ENCODE results near the gene CD47.

The CD47 gene

DNA sequence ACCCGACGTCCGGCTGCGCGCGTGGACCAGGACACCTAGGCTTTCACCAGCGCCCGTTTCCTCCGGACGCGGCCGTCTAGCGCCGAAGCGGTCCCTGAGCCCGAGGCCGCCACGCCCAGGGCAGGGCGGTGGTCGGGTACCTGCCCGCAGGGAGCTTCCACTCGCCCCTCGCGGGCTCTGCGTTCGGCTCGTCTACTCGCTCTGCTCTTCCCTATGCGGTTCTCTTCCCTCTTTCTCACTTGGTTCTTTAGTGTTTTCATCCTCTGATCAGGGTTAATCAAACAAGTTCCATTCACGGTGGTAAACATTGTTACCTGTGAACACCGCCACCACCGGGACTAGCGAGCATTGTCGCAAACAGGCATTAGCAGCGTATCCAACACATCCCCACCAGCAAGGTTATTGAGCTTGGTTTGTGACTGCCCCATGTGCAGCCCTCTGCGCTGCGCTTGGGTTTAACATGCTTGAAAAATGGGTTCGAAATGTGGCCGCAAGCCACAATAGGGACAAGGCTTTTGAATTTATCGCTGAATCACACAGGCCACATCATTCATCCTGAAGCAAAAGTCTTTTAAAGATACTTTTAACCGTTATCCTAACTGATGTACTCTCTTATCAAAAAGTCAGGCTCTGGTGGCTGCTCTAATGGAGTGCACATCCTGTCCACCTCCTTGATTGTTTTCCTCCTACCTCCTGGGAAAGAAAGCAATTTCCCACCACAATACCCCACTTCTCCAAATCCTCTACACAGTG lies 843 bp upstream of the CD47 start:
- no peak for DNase-seq (ENCODE audit: low spot score)

DNA sequence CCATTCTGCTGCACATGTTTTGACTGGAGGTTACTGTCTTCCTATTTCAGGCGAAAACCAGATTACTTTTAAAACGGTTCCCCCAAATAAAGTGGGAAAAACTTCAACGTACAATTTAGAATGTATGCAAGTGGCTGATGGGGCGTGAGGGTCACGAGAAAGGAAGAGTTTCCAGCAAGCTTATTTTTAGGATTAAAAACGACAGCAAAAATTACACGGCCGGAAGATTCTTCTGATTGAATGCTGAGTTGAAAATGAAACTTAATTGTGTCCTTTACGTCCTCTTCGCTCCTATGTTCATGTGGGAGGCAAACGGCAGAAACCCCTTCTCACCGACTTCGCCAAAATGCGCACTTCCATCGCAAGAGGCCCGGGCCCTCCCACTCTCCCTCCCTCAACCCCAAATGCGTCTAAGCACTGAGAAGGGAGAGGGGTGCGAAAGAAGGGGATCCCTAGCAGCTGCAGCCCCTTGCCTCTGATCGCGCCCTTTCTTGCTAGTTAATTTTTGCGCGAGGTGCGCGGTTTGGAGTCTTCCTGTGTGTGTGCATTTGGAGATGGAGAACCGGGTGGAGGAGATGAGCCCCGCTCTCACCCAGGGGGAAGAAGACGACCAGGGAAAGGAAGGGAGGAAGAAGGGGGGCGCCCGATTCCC lies 656 bp downstream of the CD47 start:
- DNase-seq (ENCODE audit: low spot score): peak; percentile 10

DNA sequence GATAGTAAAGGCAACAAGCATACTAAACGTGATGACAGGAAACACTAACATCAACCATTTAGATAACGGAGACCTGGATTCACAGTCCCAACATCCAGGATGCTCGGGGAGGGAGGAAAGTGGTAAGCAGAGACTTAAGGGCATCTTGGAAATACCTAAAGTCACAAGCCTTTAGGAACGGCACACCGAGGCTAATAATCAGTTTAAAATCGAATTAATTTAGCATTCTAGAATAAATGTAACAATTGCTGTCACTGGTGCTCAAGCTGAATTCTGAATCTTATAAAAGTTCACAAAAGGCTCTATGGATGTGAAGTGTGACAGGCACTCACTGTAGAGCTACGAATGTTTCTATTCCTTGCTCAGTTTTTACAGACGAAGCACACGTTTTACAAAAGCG lies 1.3 kb downstream of the CD47 start:
- DNase-seq (ENCODE audit: low spot score): no peak

DNA sequence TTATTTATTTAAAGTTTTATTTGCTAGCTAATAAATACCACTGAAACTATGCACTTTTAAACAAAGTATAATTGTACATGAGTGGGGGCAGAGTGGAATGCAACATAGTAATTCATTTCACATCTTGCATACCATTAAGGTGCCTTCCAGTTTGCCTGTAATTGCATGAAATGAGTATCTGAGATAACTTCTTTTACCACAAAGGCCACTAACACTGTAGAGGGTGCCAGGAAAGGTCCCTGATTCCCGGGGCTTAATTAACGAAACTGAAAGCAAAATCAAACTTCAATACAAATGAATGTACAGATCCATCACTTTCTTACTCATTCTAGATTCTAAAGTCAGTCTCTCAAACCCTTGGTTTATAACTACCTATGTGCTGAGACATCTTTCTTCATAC lies 2.1 kb downstream of the CD47 start:
- DNase-seq (ENCODE audit: low spot score): peak; percentile 11

DNA sequence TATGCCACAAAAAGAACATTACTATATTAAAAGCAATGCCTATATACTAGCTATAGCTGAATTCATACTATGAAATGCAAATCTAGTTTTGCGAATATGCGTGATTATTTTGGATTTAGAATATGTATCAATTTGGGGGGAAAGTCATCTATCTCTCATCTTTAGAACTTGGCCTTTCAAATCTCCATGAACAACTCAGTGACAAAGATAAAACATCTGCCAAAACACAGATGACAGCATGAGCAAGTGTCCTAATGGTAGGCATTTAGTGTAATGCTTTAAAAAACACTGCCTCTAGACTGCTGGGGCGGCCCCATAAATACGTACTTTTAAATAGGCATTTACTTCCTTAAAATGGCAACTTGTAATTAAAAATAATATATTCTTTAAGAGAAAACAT lies 2.7 kb downstream of the CD47 start:
- no peak for DNase-seq (ENCODE audit: low spot score)

DNA sequence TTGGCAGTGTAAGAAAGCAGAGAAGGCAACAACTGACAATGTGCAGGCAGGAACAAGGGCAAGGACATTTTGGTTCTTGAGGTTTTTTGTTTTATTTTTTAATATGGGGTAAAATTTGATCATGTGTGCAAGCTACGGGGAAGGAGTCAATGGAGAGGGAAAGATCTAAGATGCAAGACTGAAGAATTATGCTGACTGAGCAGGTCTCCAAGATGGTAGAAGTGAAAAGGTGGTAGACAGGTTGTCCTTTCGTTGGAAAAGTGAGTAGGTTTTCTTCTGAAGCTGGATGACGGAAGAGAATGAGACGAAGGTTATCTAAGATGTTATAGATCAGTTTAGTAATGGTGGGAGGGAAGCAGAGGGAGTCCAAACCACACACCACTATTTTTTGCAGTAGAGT lies 4.2 kb downstream of the CD47 start:
- DNase-seq (ENCODE audit: low spot score): no peak

DNA sequence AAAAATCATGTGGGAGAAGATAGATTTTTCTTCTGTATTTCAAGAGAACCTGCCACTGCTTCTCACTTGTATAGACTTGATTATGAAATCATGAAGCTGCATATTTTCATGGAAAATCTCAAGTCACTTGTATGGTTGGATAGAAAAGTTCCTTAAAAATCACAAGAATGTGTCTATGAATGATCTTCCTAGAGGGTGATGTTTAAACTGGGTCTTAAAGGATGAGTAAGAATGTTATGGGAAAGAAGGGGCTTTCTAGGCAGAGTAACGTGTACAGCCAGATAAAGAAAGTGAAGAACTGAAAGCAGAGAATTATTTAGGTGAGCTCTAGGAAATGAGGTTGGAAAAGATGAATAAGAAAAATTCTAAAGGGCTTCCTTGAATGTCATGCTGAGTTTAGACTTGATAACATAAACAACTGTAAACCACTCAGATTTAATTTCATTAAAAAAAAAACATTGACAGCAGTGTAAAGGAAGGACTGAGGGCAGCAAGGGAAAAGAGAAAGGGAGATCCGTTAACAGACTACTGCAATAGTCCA lies 5.0 kb downstream of the CD47 start:
- DNase-seq (ENCODE audit: low spot score): no peak

DNA sequence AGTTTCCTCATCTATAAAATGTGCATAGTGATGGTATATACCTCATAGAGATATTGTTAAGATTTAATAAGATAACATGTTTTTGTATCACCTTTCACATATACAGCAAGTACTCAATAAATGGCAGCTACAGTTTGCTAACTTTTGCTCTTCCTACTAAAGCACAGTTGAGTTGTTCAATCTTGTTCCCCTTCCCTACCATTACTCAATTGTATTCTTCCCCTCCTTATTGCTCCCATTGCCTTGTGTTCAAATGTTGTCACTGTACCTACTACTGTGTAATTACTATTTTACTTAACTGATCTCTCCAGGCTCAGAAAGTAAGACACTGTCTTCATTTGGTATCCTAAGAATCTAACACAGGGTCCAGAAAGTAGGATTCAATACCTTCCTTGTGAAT lies 5.5 kb downstream of the CD47 start:
- no peak for DNase-seq (ENCODE audit: low spot score)

DNA sequence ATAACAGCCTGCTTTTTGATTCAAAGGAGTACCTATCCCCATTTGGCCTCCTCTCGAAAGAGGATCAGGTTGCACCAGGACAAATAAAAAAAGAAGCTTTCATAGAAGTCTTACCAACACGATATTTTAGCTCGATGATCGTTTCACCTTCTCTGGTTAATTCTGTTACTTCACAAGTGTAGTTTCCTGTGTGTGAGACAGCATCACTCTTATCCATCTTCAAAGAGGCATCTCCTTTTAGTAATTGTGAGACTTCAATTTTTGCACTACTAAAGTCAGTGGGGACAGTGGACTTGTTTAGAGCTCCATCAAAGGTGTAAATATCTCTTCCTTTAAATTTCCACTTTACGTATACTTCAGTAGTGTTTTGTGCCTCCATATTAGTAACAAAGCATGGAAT lies 11.0 kb downstream of the CD47 start:
- DNase-seq (ENCODE audit: low spot score): no peak

DNA sequence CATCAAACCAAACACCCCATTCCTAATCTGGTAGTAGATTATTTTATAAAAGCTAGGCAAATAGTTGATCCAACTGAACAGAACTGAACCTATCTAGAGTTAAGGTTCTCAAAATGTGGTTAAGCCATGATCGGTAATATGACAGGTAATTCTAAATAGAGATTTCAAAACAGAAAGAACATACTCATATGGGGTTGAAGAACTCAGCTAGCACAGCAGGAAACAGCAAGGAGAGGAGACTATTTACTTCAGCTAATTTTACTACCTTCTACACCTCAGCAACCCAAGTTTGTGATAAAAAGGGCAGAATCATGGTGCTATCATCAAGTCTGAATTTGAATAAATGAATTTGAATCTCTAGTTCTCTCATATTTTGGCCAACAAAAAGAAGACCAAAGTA lies 11.8 kb downstream of the CD47 start:
- DNase-seq (ENCODE audit: low spot score): no peak

DNA sequence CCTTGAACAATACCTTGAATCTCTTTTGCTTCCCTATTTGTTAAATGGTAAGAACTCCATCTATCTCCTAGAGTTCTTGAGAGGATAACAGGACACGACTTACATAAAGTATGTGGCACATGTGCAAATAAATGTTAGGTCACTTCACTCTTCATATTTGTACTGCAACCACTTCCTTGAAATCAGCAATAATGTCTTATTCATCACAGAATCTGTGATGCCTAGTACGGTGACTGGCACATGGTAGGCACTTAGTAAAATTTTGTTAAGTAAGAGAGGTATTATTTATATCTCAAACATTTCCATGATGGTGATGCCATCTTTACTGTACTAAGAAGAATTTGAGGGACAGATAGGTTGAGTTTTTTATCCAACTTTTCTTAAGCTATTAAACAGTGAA lies 14.3 kb downstream of the CD47 start:
- DNase-seq (ENCODE audit: low spot score): no peak

DNA sequence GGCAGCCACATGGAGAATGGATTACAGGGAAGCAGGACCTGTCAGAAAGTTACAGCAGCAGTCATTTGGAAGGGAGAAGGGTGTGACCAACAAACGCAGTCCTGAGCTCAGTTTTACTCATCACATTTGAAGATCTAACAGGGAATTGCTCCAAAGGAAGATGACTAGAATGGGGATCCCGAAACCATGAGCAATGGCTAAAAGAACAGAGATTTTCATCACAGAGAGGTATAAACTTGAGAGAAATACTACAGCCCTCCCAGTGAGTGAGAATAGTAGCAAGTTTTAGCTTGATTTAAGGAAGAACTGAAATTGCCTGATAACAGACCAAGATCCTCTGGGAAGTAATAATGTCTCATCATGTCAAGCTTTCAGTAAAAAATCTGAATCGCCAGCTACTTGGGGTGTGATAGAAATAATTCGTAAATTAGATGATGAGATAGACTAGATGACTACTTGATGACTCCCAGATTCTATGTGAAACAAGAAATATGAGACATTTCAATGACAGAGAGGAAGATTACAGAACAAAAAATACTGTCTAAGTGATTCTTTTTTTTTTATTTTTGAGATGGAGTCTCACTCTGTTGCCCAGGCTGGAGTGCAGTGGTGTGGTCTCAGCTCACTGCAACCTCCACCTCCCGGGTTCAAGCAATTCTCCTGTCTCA lies 16.9 kb downstream of the CD47 start:
- peak; percentile 45 for DNase-seq (ENCODE audit: low spot score)

DNA sequence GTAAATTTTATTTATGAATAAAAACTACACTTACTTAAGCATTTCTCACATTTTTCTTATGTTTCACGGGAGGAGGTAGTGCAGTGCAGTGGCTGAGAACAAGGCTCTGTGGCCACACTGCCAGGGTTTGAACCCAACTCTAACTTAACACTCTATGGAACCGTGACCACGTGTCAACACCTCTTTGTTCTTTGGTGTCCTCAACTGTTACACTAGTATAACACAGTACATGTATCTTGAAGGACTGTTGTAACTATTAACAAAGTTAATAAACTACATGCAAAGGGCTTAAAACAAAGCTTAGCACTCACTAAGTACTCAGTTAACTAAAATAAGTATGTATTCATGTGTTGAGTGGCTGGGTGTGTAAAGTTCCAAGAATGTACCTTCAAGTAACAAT lies 19.5 kb downstream of the CD47 start:
- no peak for DNase-seq (ENCODE audit: low spot score)

DNA sequence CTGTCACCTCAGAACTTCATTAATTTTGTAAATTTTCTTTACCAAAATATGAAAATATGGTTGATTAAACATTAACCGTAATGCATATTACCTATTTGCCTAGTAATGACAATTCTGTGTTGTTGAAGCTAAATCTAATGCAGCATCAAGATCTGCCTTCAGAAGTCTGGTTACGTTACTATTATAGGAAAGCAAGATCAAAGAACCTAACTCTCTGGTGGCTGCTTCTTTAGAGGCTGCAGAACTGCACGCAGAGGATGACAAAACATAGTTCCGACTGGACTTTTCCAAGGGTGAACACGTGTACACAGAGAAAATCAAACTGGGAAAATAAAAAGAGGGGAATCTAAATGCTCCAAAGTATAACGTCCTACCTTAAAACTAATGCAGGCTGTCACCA lies 20.5 kb downstream of the CD47 start:
- no peak for DNase-seq (ENCODE audit: low spot score)

DNA sequence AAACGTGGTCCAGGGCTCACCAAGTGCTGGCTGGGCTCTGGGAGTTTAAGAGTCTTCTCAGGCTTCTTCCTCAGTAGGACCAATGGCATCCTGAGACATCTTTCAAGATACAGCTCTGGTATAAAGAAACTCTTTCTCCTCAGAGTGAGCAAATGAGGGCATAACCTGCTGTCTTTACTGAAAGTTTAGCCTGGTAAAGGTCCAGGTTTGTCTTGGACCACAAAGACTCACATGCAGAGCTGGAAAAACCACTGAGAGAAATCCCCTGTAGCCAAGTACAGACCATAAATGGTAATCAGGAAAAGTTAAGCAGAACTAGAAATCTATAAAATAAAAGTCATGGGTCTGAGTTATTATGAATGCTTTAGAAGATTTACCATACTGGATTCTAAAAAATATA lies 23.1 kb downstream of the CD47 start:
- no peak for DNase-seq (ENCODE audit: low spot score)

DNA sequence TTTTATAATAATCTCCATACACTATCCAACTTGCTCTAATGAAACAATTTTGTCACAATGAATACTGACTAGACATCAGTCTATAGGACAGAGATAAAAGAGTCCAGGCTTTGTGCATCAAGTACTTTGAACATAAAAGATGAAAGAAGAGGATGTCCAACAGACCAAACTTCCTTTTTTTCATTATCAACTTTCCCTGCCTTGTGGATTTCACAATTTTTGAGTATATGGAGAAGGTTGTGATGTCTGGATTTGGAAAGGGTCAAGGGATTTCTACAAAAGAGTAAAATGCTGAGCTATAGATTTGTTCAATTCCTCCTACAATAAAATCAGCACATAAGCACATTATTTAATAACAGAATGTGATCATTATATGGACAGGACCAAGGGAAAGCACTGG lies 25.7 kb downstream of the CD47 start:
- no peak for DNase-seq (ENCODE audit: low spot score)

DNA sequence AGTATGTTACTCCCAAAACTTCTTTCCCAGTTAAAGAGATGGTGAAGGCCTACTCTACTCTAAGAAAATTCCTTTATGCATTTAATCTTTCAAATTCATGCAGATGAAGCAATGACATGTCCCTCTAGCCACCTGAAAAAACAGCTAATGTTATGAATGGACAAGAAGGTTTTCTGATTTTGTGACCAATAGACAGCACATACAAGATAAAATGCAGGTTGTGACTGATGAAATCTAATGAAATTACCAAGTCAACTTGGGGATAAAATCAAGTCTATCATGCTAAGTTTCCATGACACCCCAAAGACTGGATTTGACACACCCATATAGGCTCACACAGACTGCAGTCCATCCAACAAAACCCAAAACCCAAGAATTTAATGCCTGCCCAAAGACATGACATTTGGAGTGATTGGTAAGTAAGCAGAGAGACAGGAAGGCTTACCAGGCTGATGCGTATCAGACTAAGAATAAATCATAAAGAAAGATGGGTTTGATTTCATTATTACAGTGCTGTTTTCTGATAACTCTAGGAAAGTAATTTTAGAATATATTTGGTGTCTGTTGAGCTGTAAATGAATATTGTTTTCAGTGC lies 26.4 kb downstream of the CD47 start:
- DNase-seq (ENCODE audit: low spot score): no peak

DNA sequence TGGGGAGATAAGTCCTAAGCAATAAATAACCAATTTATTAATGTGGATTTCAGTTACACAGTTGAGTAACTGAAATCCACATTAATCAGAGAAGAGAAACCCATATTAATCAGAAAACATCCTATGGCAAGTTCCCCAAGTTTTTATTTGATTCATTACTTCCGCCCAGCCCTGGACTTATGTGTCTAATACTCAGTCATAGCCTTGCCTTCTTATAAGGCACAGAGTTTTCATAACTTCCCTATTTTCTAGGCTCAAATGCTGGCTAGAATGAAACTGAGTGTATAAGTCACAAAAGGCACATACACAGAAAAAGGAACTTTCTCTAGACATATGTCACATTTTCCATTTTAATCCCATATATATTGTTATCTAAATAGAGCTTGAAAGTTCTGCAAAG lies 28.8 kb downstream of the CD47 start:
- DNase-seq (ENCODE audit: low spot score): no peak

DNA sequence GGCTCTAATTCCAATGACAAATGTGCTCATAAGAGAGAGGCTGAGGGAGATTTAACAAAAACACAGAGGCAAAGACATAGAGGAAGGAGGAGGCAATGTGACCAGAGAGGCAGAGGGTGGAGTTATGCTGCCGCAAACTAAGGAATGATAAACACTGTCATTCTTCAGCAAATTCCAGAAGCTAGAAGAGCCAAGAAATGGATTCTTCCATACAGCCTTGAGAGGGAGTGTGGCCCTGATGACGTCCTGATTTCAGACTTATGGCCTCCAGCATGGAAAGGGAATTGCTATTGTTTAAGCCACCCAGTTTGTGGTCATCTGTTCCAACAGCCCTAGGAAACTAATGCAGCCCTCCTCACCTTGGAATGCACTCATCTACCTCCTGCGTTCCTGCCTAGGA lies 30.5 kb downstream of the CD47 start:
- no peak for DNase-seq (ENCODE audit: low spot score)

DNA sequence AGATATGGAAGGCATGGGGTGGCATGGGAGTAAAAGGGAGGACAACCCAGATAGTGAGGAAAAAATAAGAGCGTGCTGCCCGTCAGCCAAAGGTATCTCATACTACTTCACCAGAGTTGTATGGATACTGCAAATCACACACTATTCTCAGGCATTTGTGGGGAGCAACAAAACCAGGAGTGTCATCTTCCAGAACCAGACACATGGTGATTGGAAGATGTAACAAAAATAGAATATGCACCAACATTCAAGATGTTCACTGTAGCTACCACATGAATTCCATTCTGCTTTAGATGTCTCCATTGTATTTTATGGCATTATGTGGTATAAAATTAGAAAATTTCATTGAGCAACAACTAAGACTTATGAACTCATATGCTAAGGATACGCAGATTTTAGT lies 34.9 kb downstream of the CD47 start:
- DNase-seq (ENCODE audit: low spot score): no peak

DNA sequence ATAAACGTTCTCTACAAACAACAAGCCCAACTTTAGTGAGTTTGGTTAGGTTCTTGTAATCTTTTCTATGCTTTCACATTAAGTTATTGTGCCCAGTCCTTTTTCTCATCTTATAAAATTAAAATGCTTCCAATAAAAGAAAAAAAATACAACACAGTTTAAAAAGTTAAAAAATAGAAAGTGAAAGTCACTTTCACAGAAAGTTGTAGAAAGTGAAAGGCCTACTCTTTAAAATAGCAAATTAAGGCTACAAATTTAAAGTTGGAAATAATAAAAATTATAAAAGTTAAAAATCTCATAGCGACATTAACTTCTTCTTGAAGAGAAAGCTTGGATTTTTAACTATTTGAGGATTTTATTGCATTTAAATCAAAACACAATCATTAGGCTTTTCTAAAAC lies 35.9 kb downstream of the CD47 start:
- no peak for DNase-seq (ENCODE audit: low spot score)

DNA sequence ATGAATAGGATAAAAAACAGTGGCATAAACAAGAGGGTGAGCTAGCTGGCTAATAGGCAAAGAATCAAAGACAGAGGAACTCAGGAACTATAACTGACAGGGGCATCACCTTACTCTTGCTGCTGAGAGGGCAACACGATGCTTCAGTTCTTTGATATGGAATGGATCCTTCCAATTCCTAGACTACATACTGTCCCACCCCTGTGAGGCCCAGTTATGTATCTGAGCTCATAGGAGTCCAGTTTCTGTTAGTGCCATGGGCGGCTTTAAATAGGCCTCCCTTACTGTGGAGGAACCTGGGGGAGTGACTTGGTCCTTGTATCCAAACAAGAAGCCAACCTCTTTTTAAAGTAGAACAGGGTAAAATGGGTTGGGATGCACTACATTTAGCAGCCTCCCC lies 37.3 kb downstream of the CD47 start:
- DNase-seq (ENCODE audit: low spot score): no peak

DNA sequence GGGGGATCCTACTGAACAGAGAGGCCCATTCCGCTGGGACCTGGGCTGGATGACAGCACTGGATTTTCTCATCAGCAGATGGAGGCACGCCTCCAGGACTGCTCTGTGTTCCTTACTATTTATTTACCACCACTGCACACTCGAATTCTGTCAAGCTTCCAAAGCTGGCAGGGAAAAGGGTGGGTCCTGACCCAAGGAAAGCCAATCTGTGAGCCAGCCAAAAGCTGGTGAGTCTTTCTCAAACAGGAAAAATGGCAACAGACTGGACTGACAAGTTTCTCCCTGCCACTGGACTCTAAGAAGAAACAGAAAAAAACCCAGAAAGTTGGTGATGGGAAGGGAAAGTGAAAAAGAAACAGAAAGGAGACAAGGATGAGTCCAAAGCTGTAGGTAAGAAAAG lies 37.8 kb downstream of the CD47 start:
- no peak for DNase-seq (ENCODE audit: low spot score)

Data from AG08395 (cell line).